ENCODE results near the gene TEKTIP1. TPM values are rescaled to one million over a fixed set of nuclear protein-coding genes. Genes with fewer than 3 reads are reported as not detected.
A peak's percentile ranks its signal among the peaks of the same experiment; 100 is the strongest.
"Not testable (repeated sequence)": the region's sequence is repeated elsewhere in the genome, so short reads cannot be mapped to it uniquely, and the experiment has no call there.

Gene TEKTIP1
- total RNA-seq, 1 experiment from 2014 or later: not detected

- DNase-seq: no peak
- peaks cover 1% of the 10 kb centered on the region for H3K36me3 ChIP-seq (replicated peaks; ENCODE audit: control insufficient read depth, insufficient read depth, low read length)
- no peaks in the 10 kb centered on the region for H3K27me3 ChIP-seq (ENCODE audit: control insufficient read depth, insufficient read depth, low read length)
- no peak overlapping the region for H3K4me3 ChIP-seq (ENCODE audit: insufficient read depth, low read depth, low read length)
These were observed 14.7 kb upstream of the TEKTIP1 start for GRCh38 chr19:3524078-3524842.

- no peaks in the 10 kb centered on the region for H3K27me3 ChIP-seq (ENCODE audit: control insufficient read depth, insufficient read depth, low read length)
- no peak for DNase-seq
- no peak overlapping the region for H3K4me3 ChIP-seq (ENCODE audit: insufficient read depth, low read depth, low read length)
- H3K36me3 ChIP-seq (replicated peaks; ENCODE audit: control insufficient read depth, insufficient read depth, low read length): peaks cover 1% of the 10 kb centered on the region
These were observed 14.0 kb upstream of the TEKTIP1 start for GRCh38 chr19:3524904-3525451.

- Histone ChIP-seq H3K36me3 (replicated peaks; ENCODE audit: control insufficient read depth, insufficient read depth, low read length) (peaks cover 1% of the 10 kb centered on the region), H3K27me3 (ENCODE audit: control insufficient read depth, insufficient read depth, low read length) (no peaks in the 10 kb centered on the region), H3K4me3 (ENCODE audit: insufficient read depth, low read depth, low read length) (no peak overlapping the region)
- peak; percentile 80 for DNase-seq
These were observed 12.3 kb upstream of the TEKTIP1 start for GRCh38 chr19:3526507-3527237.

GRCh38 chr19:3527238-3527910, 11.6 kb upstream of the TEKTIP1 start:
- DNase-seq: no peak
- no peaks in the 10 kb centered on the region for H3K27me3 ChIP-seq (ENCODE audit: control insufficient read depth, insufficient read depth, low read length)
- H3K4me3 ChIP-seq (ENCODE audit: insufficient read depth, low read depth, low read length): no peak overlapping the region
- peaks cover 2% of the 10 kb centered on the region for H3K36me3 ChIP-seq (replicated peaks; ENCODE audit: control insufficient read depth, insufficient read depth, low read length)

- Histone ChIP-seq H3K36me3 (replicated peaks; ENCODE audit: control insufficient read depth, insufficient read depth, low read length) (peaks cover 3% of the 10 kb centered on the region), H3K4me3 (ENCODE audit: insufficient read depth, low read depth, low read length) (no peak overlapping the region), H3K27me3 (ENCODE audit: control insufficient read depth, insufficient read depth, low read length) (no peaks in the 10 kb centered on the region)
- no peak for DNase-seq
These were observed 10.9 kb upstream of the TEKTIP1 start for GRCh38 chr19:3528080-3528479.

GRCh38 chr19:3528539-3529211, 10.3 kb upstream of the TEKTIP1 start:
- Histone ChIP-seq H3K36me3 (replicated peaks; ENCODE audit: control insufficient read depth, insufficient read depth, low read length) (peaks cover 6% of the 10 kb centered on the region), H3K27me3 (ENCODE audit: control insufficient read depth, insufficient read depth, low read length) (no peaks in the 10 kb centered on the region), H3K4me3 (ENCODE audit: insufficient read depth, low read depth, low read length) (no peak overlapping the region)
- no peak for DNase-seq

- not testable (repeated sequence) for H3K4me3 ChIP-seq (ENCODE audit: insufficient read depth, low read depth, low read length); DNase-seq; H3K27me3 ChIP-seq (ENCODE audit: control insufficient read depth, insufficient read depth, low read length); H3K36me3 ChIP-seq (replicated peaks; ENCODE audit: control insufficient read depth, insufficient read depth, low read length)
These were observed 9.7 kb upstream of the TEKTIP1 start for GRCh38 chr19:3529299-3529698.

GRCh38 chr19:3530389-3530788, 8.6 kb upstream of the TEKTIP1 start:
- H3K27me3 ChIP-seq (ENCODE audit: control insufficient read depth, insufficient read depth, low read length): no peaks in the 10 kb centered on the region
- peaks cover 7% of the 10 kb centered on the region for H3K36me3 ChIP-seq (replicated peaks; ENCODE audit: control insufficient read depth, insufficient read depth, low read length)
- no peak for DNase-seq
- no peak overlapping the region for H3K4me3 ChIP-seq (ENCODE audit: insufficient read depth, low read depth, low read length)

GRCh38 chr19:3531716-3532115, 7.3 kb upstream of the TEKTIP1 start:
- Histone ChIP-seq H3K4me3 (ENCODE audit: insufficient read depth, low read depth, low read length) (no peak overlapping the region), H3K27me3 (ENCODE audit: control insufficient read depth, insufficient read depth, low read length) (no peaks in the 10 kb centered on the region), H3K36me3 (replicated peaks; ENCODE audit: control insufficient read depth, insufficient read depth, low read length) (peaks cover 7% of the 10 kb centered on the region)
- peak; percentile 80 for DNase-seq

- no peak for DNase-seq
- H3K27me3 ChIP-seq (ENCODE audit: control insufficient read depth, insufficient read depth, low read length): no peaks in the 10 kb centered on the region
- H3K4me3 ChIP-seq (ENCODE audit: insufficient read depth, low read depth, low read length): no peak overlapping the region
- H3K36me3 ChIP-seq (replicated peaks; ENCODE audit: control insufficient read depth, insufficient read depth, low read length): peaks cover 5% of the 10 kb centered on the region
These were observed 6.7 kb upstream of the TEKTIP1 start for GRCh38 chr19:3532154-3532786.

GRCh38 chr19:3533033-3533432, 5.9 kb upstream of the TEKTIP1 start:
- H3K36me3 ChIP-seq (replicated peaks; ENCODE audit: control insufficient read depth, insufficient read depth, low read length): peaks cover 5% of the 10 kb centered on the region
- no peak for DNase-seq
- no peaks in the 10 kb centered on the region for H3K27me3 ChIP-seq (ENCODE audit: control insufficient read depth, insufficient read depth, low read length)
- H3K4me3 ChIP-seq (ENCODE audit: insufficient read depth, low read depth, low read length): no peak overlapping the region

GRCh38 chr19:3533563-3534216, 5.3 kb upstream of the TEKTIP1 start:
- Histone ChIP-seq H3K27me3 (ENCODE audit: control insufficient read depth, insufficient read depth, low read length) (no peaks in the 10 kb centered on the region), H3K36me3 (replicated peaks; ENCODE audit: control insufficient read depth, insufficient read depth, low read length) (peaks cover 5% of the 10 kb centered on the region), H3K4me3 (ENCODE audit: insufficient read depth, low read depth, low read length) (no peak overlapping the region)
- no peak for DNase-seq

- H3K36me3 ChIP-seq (replicated peaks; ENCODE audit: control insufficient read depth, insufficient read depth, low read length): peaks cover 5% of the 10 kb centered on the region
- H3K27me3 ChIP-seq (ENCODE audit: control insufficient read depth, insufficient read depth, low read length): no peaks in the 10 kb centered on the region
- DNase-seq: no peak
- H3K4me3 ChIP-seq (ENCODE audit: insufficient read depth, low read depth, low read length): no peak overlapping the region
These were observed 4.4 kb upstream of the TEKTIP1 start for GRCh38 chr19:3534375-3535234.

Data from H7 (cell line).